ENCODE measurements around the gene CEBPG. TPM values are rescaled to one million over a fixed set of nuclear protein-coding genes. Genes with fewer than 3 reads are reported as not detected.

The CEBPG gene
- total RNA-seq, 1 experiment from 2014 or later, result 51.1 TPM

- no peaks in the 10 kb centered on the region for H3K4me1 ChIP-seq (ENCODE audit: control insufficient read depth in 1 of 2, insufficient read depth in 2 of 2, low read length in 2 of 2)
- no peak overlapping the region for H2AFZ ChIP-seq (ENCODE audit: low read depth, low read length, poor library complexity, severe bottlenecking)
- H3K79me2 ChIP-seq (ENCODE audit: insufficient read depth, low read length), result no peaks in the 10 kb centered on the region
- intact Hi-C loops (cut with micrococcal nuclease), result loop anchor here (10.0 kb wide), 1 partner anchor 259 kb away; no protein-coding TSS in a partner anchor
- no peaks in the 10 kb centered on the region for H3K36me3 ChIP-seq (ENCODE audit: control insufficient read depth in 1 of 2, insufficient read depth in 2 of 2, low read length in 2 of 2)
- no peak overlapping the region for H3K9ac ChIP-seq (ENCODE audit: low read length)
- TF ChIP-seq TCF7L2 (IDR thresholded peaks at IDR 0.05; ENCODE audit: borderline replicate concordance, extremely low read depth, insufficient read depth, insufficient read length) (no peak), CEBPB (IDR thresholded peaks at IDR 0.05; ENCODE audit: low read depth) (no peak), SP1 (IDR thresholded peaks at IDR 0.05; ENCODE audit: low read depth) (no peak), EZH2phosphoT487 (IDR thresholded peaks at IDR 0.05; ENCODE audit: borderline replicate concordance) (no peak), POLR2AphosphoS5 (IDR thresholded peaks at IDR 0.05; ENCODE audit: low read depth, low read length) (no peak), CBX3 (IDR thresholded peaks at IDR 0.05; ENCODE audit: low read depth) (no peak), FOSL1 (IDR thresholded peaks at IDR 0.05; ENCODE audit: low read depth) (no peak), ELF1 (IDR thresholded peaks at IDR 0.05; ENCODE audit: borderline replicate concordance, low read depth) (no peak), CTCF (IDR thresholded peaks at IDR 0.05 in 2 of 3, conservative IDR thresholded peaks at IDR 0.05 in 1 of 3; ENCODE audit: borderline replicate concordance in 1 of 3, insufficient read depth in 1 of 3, low read depth in 2 of 3, low read length in 2 of 3) (no peak), ZBTB33 (IDR thresholded peaks at IDR 0.05; ENCODE audit: extremely low read depth, insufficient replicate concordance, low read length) (no peak), SRF (IDR thresholded peaks at IDR 0.05; ENCODE audit: low read depth) (no peak), SIN3A (IDR thresholded peaks at IDR 0.05; ENCODE audit: low read depth) (no peak), POLR2A (IDR thresholded peaks at IDR 0.05; ENCODE audit: borderline replicate concordance, extremely low read depth, insufficient read depth, insufficient read length) (no peak), ATF3 (IDR thresholded peaks at IDR 0.05) (no peak), REST (IDR thresholded peaks at IDR 0.05; ENCODE audit: low read depth) (no peak), RAD21 (IDR thresholded peaks at IDR 0.05; ENCODE audit: low read depth) (no peak), MAX (IDR thresholded peaks at IDR 0.05) (no peak), YY1 (IDR thresholded peaks at IDR 0.05; ENCODE audit: extremely low read depth, insufficient replicate concordance, low read depth, low read length) (no peak)
- ChIA-PET CTCF (interaction anchor here (1.1 to 1.8 kb wide), 2 partner anchors 12 to 169 kb away, joined by 4 to 8 read pairs; no protein-coding TSS in a partner anchor), RAD21 (ENCODE audit: low non-redundant PET in 1 of 2, low total read pairs in 2 of 2, uncharacterized antibody in 2 of 2, unreplicated experiment in 2 of 2) (interaction anchor here in 1 of 2 experiments (1.2 kb wide), 1 partner anchor 12 kb away, joined by 3 read pairs; no protein-coding TSS in a partner anchor), POLR2A (no interaction called here)
- H3K4me2 ChIP-seq (ENCODE audit: low read length), result no peak overlapping the region
- no peaks in the 10 kb centered on the region for H3K9me3 ChIP-seq (ENCODE audit: control insufficient read depth in 1 of 2, insufficient read depth in 1 of 2, low read depth in 1 of 2, low read length in 2 of 2)
- no peak overlapping the region for H3K27ac ChIP-seq (ENCODE audit: low read depth, low read length)
- BruUV-seq (replicated peaks), result no TSS peak
- DNase-seq (ENCODE audit: low read depth, low spot score) (no peak), ATAC-seq (no peak)
- no peaks in the 10 kb centered on the region for H4K20me1 ChIP-seq (ENCODE audit: insufficient read depth)
- no peaks in the 10 kb centered on the region for H3K9me2 ChIP-seq (ENCODE audit: insufficient read depth)
- H3K27me3 ChIP-seq (ENCODE audit: insufficient read depth, low read length), result no peaks in the 10 kb centered on the region
- no peak overlapping the region for H3K4me3 ChIP-seq (replicated peaks in 1 of 2; ENCODE audit: low read depth in 1 of 2, low read length in 2 of 2)
Measured at GRCh38 chr19:33403973-33404304, 30.4 kb downstream of the CEBPG start.
